Measurements from ENCODE around the gene CYLC2.

Gene CYLC2

GRCh38 chr9:102972780-102973179 lies 22.4 kb upstream of the CYLC2 start:
- Histone ChIP-seq H3F3A (ENCODE audit: insufficient read depth, low read length) (no peaks in the 10 kb centered on the region), H3K27me3 (replicated peaks; ENCODE audit: insufficient read depth, low read length) (no peaks in the 10 kb centered on the region), H3K4me3 (ENCODE audit: low read length) (no peak overlapping the region), H3K79me2 (ENCODE audit: low read length) (no peaks in the 10 kb centered on the region), H2AFZ (ENCODE audit: low read length) (no peak overlapping the region), H3K27ac (ENCODE audit: low read length) (no peak overlapping the region), H3K9ac (ENCODE audit: low read length) (no peak overlapping the region), H3K9me2 (replicated peaks; ENCODE audit: insufficient read depth, low read length) (no peaks in the 10 kb centered on the region), H3K9me3 (replicated peaks; ENCODE audit: insufficient read depth, low read length) (no peaks in the 10 kb centered on the region), H3K36me3 (replicated peaks; ENCODE audit: insufficient read depth, low read length) (no peaks in the 10 kb centered on the region), H3K4me2 (ENCODE audit: low read depth, low read length) (no peak overlapping the region), H4K20me1 (ENCODE audit: insufficient read depth, low read length) (no peaks in the 10 kb centered on the region), H3K4me1 (ENCODE audit: low read length) (no peaks in the 10 kb centered on the region)
- TF ChIP-seq EZH2 (optimal IDR thresholded peaks at IDR 0.05; ENCODE audit: low read depth, low read length) (no peak), CTCF (IDR thresholded peaks at IDR 0.05; ENCODE audit: low read length) (no peak), EZH2phosphoT487 (IDR thresholded peaks at IDR 0.05; ENCODE audit: low read length) (no peak)
- no peak for DNase-seq

- H3K27ac ChIP-seq (ENCODE audit: low read length), result no peak overlapping the region
- no peaks in the 10 kb centered on the region for H3K9me2 ChIP-seq (replicated peaks; ENCODE audit: insufficient read depth, low read length)
- no peaks in the 10 kb centered on the region for H3K36me3 ChIP-seq (replicated peaks; ENCODE audit: insufficient read depth, low read length)
- no peaks in the 10 kb centered on the region for H3K4me1 ChIP-seq (ENCODE audit: low read length)
- no peak overlapping the region for H3K4me3 ChIP-seq (ENCODE audit: low read length)
- no peak overlapping the region for H3K4me2 ChIP-seq (ENCODE audit: low read depth, low read length)
- H3K9ac ChIP-seq (ENCODE audit: low read length), result no peak overlapping the region
- no peaks in the 10 kb centered on the region for H3K9me3 ChIP-seq (replicated peaks; ENCODE audit: insufficient read depth, low read length)
- H3K79me2 ChIP-seq (ENCODE audit: low read length), result no peaks in the 10 kb centered on the region
- DNase-seq, result no peak
- no peaks in the 10 kb centered on the region for H3F3A ChIP-seq (ENCODE audit: insufficient read depth, low read length)
- TF ChIP-seq EZH2 (optimal IDR thresholded peaks at IDR 0.05; ENCODE audit: low read depth, low read length), result no peak
- TF ChIP-seq EZH2phosphoT487 (IDR thresholded peaks at IDR 0.05; ENCODE audit: low read length), result no peak
- no peak for TF ChIP-seq CTCF (IDR thresholded peaks at IDR 0.05; ENCODE audit: low read length)
- no peak overlapping the region for H2AFZ ChIP-seq (ENCODE audit: low read length)
- H4K20me1 ChIP-seq (ENCODE audit: insufficient read depth, low read length), result no peaks in the 10 kb centered on the region
- no peaks in the 10 kb centered on the region for H3K27me3 ChIP-seq (replicated peaks; ENCODE audit: insufficient read depth, low read length)
These were observed 20.6 kb upstream of the CYLC2 start for GRCh38 chr9:102974530-102974929.

- Histone ChIP-seq H3F3A (ENCODE audit: insufficient read depth, low read length) (no peaks in the 10 kb centered on the region), H3K4me1 (ENCODE audit: low read length) (no peaks in the 10 kb centered on the region), H3K36me3 (replicated peaks; ENCODE audit: insufficient read depth, low read length) (no peaks in the 10 kb centered on the region), H3K9me2 (replicated peaks; ENCODE audit: insufficient read depth, low read length) (no peaks in the 10 kb centered on the region), H3K79me2 (ENCODE audit: low read length) (no peaks in the 10 kb centered on the region), H3K4me2 (ENCODE audit: low read depth, low read length) (no peak overlapping the region), H3K4me3 (ENCODE audit: low read length) (no peak overlapping the region), H2AFZ (ENCODE audit: low read length) (no peak overlapping the region), H4K20me1 (ENCODE audit: insufficient read depth, low read length) (no peaks in the 10 kb centered on the region), H3K9me3 (replicated peaks; ENCODE audit: insufficient read depth, low read length) (no peaks in the 10 kb centered on the region), H3K27ac (ENCODE audit: low read length) (no peak overlapping the region), H3K9ac (ENCODE audit: low read length) (no peak overlapping the region), H3K27me3 (replicated peaks; ENCODE audit: insufficient read depth, low read length) (no peaks in the 10 kb centered on the region)
- no peak for DNase-seq
- no peak for TF ChIP-seq CTCF (IDR thresholded peaks at IDR 0.05; ENCODE audit: low read length)
- no peak for TF ChIP-seq EZH2 (optimal IDR thresholded peaks at IDR 0.05; ENCODE audit: low read depth, low read length)
These were observed 19.9 kb upstream of the CYLC2 start for GRCh38 chr9:102975251-102975650.
